NCI-H1417 treated with DMSO at 0.1 percent for 48 hours (cell line): ENCODE results near the gene RYR3.

Source experiments
- DNase-seq: peaks from one replicate; lab custom pipeline; 2025; lab: John Stamatoyannopoulos, UW

RYR3 gene

DNA sequence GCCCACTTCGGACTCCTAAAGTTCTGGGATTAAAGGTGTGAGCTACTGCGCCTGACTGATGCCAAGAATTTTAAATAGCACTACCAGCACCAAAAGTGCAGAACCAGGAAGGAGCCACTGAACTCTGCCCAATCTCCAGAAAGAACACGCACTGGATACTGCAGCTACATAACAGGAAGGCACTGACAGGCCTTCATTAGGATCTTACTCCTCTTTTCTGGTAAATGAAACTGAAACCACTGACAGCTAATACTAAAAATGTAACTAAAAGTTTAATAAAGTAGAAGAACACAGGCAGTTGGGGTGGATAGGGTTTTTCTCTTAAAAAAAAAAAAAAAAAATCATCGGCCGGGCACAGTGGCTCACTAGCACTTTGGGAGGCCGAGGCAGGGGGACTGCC is 583.4 kb downstream of the RYR3 start:
- DNase-seq = no peak

- DNase-seq = no peak
Measured at GRCh38 chr15:33902043-33902442, 591.3 kb downstream of the RYR3 start.

DNA sequence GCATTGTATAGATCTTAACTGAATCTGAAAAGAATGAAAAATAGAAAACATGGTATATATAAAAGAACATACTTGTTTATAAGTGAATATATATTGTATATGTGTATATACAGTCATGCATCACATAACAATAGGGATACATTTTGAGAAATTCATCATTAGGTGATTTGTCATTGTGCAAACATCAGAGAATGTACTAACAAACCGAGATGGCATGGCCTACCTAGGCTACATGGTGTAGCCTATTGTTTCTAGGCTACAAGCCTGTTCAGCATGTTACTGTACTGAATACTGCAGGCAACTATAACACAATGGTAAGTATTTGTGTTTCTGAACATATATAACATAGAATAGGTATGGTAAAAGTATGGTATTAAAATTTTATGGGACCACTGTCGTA is 592.9 kb downstream of the RYR3 start:
- no peak for DNase-seq

GRCh38 chr15:33907326-33907725 is 596.6 kb downstream of the RYR3 start:
- DNase-seq = no peak

GRCh38 chr15:33908406-33908805 is 597.6 kb downstream of the RYR3 start:
- no peak for DNase-seq

DNA sequence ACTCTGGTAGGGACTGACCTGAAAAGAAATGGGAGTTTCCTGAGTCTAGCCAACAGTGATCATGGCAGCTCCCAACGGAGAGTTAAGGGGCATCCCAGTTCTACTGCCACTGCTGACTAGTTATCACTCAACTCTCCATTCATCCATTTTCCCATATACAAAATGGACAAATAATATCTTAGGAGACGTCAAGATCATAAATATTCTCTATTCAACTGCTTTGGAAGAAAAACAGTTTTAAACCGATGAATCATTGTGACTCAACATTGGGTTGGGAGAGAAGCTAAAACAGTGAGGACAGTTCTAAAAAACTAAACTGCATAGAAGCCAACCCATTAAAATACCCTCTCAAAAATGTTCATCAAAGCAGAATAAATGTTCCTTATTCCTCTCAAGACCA is 600.0 kb downstream of the RYR3 start:
- no peak for DNase-seq

GRCh38 chr15:33912326-33912725 is 601.6 kb downstream of the RYR3 start:
- DNase-seq = no peak

DNA sequence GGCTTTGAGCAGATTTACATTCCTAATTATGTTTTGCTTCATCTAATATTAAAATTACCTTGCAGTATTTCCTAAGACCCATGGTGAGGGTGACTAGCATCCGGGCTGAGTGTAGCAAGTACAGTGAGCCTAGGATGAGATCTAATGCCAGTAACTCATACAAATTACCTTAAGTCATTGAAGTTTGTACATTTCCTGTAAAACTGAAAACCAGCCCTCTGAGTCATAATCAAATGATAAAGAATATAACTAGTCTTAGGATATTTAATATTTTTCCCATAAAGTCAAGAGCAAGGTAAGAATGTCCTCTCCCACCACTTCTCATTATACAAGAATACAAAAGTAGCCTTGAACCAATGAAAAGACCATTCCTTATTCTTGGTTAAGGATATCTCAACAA is 602.7 kb downstream of the RYR3 start:
- no peak for DNase-seq
